Medulla oblongata (tissue), 1 donor: ENCODE results near the gene CNFN.
A peak's percentile ranks its signal among the peaks of the same experiment; 100 is the strongest.

ENCODE experiments used
- DNase-seq: peaks from one replicate; pipeline ENCODE4 v3.0.0-alpha.2; 2015; ENCODE audit errors: extremely low spot score

The CNFN gene

GRCh38 chr19:42375415-42376176 is 14.5 kb downstream of the CNFN start:
- no peak for DNase-seq

GRCh38 chr19:42374826-42375376 is 15.2 kb downstream of the CNFN start:
- DNase-seq, result no peak

- no peak for DNase-seq
Observed at GRCh38 chr19:42370626-42371175, 19.4 kb downstream of the CNFN start.

- DNase-seq, result no peak
Observed at GRCh38 chr19:42370068-42370520, 20.0 kb downstream of the CNFN start.

- DNase-seq, result no peak
Observed at GRCh38 chr19:42369433-42370067, 20.5 kb downstream of the CNFN start.

GRCh38 chr19:42368765-42369164 is 21.3 kb downstream of the CNFN start:
- no peak for DNase-seq

GRCh38 chr19:42368360-42368759 is 21.7 kb downstream of the CNFN start:
- no peak for DNase-seq

- no peak for DNase-seq
Observed at GRCh38 chr19:42367929-42368328, 22.2 kb downstream of the CNFN start.

GRCh38 chr19:42366673-42367072 is 23.4 kb downstream of the CNFN start:
- DNase-seq, result no peak

GRCh38 chr19:42363614-42364346 is 26.3 kb downstream of the CNFN start:
- DNase-seq, result peak; percentile 68

GRCh38 chr19:42362891-42363440 is 27.1 kb downstream of the CNFN start:
- DNase-seq, result no peak

- no peak for DNase-seq
Observed at GRCh38 chr19:42362342-42362741, 27.8 kb downstream of the CNFN start.

- no peak for DNase-seq
Observed at GRCh38 chr19:42361545-42361910, 28.6 kb downstream of the CNFN start.

GRCh38 chr19:42360787-42361544 is 29.1 kb downstream of the CNFN start:
- DNase-seq, result no peak

GRCh38 chr19:42357290-42357689 is 32.8 kb downstream of the CNFN start:
- no peak for DNase-seq

- no peak for DNase-seq
Observed at GRCh38 chr19:42356686-42357085, 33.4 kb downstream of the CNFN start.

- no peak for DNase-seq
Observed at GRCh38 chr19:42355896-42356295, 34.2 kb downstream of the CNFN start.

- no peak for DNase-seq
Observed at GRCh38 chr19:42353341-42354015, 36.6 kb downstream of the CNFN start.

- peak; percentile 37 for DNase-seq
Observed at GRCh38 chr19:42352301-42353259, 37.5 kb downstream of the CNFN start.
